22Rv1 (cell line): ENCODE data around the gene RNPEPL1.

ENCODE experiments used
- H3K27ac ChIP-seq: fragments of 450-650 bp; 2 replicates; pipeline ENCODE4 v1.5.1; 2017
- ZFX ChIP-seq: fragments of 450-650 bp; IDR thresholded peaks from 2 replicates; pipeline ENCODE4 v1.6.1; 2017; ENCODE audit warnings: antibody characterized with exemption, borderline replicate concordance
- TF ChIP-seq, protein P1 (sequence below): fragments of 450-650 bp; IDR thresholded peaks from 2 replicates; pipeline ENCODE4 v1.5.1; 2017; ENCODE audit warnings: mild to moderate bottlenecking

RNPEPL1 gene

DNA sequence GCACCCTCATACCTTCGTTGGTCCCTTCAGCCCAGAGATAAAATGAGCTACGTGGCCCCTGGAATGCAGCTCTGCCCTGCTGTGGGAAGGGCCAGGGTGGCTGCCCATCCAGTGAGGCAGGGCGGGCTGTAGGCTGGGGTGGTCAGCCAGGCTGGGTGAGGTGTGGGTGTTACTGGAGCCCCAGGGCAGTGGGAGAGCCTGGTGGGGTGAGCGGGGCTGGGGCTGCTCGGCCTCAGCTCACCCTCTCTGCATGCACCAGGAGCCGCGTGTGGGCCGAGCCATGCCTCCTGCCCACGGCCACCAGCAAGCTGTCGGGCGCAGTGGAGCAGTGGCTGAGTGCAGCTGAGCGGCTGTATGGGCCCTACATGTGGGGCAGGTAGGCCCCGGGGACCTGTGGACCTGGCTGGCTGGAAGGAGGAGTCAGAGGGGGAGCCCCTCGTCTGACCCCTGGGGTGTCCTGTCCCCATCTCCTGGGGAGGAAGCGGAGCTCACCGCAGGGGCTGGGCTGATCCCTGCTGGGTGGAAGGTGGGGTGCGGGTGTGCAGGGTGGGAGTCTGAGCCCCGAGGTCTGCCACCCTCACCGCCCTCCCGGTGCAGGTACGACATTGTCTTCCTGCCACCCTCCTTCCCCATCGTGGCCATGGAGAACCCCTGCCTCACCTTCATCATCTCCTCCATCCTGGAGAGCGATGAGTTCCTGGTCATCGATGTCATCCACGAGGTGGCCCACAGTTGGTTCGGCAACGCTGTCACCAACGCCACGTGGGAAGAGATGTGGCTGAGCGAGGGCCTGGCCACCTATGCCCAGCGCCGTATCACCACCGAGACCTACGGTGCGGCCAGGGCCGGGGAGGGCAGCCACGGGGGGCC lies 5.5 kb downstream of the RNPEPL1 start:
- TF ChIP-seq ZFX: no peak
- H3K27ac ChIP-seq: no peak overlapping the region

GRCh38 chr2:240574386-240575100 lies 6.3 kb downstream of the RNPEPL1 start:
- H3K27ac ChIP-seq: no peak overlapping the region
- TF ChIP-seq, protein P1, sequence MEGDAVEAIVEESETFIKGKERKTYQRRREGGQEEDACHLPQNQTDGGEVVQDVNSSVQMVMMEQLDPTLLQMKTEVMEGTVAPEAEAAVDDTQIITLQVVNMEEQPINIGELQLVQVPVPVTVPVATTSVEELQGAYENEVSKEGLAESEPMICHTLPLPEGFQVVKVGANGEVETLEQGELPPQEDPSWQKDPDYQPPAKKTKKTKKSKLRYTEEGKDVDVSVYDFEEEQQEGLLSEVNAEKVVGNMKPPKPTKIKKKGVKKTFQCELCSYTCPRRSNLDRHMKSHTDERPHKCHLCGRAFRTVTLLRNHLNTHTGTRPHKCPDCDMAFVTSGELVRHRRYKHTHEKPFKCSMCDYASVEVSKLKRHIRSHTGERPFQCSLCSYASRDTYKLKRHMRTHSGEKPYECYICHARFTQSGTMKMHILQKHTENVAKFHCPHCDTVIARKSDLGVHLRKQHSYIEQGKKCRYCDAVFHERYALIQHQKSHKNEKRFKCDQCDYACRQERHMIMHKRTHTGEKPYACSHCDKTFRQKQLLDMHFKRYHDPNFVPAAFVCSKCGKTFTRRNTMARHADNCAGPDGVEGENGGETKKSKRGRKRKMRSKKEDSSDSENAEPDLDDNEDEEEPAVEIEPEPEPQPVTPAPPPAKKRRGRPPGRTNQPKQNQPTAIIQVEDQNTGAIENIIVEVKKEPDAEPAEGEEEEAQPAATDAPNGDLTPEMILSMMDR: no peak
- TF ChIP-seq ZFX: no peak

DNA sequence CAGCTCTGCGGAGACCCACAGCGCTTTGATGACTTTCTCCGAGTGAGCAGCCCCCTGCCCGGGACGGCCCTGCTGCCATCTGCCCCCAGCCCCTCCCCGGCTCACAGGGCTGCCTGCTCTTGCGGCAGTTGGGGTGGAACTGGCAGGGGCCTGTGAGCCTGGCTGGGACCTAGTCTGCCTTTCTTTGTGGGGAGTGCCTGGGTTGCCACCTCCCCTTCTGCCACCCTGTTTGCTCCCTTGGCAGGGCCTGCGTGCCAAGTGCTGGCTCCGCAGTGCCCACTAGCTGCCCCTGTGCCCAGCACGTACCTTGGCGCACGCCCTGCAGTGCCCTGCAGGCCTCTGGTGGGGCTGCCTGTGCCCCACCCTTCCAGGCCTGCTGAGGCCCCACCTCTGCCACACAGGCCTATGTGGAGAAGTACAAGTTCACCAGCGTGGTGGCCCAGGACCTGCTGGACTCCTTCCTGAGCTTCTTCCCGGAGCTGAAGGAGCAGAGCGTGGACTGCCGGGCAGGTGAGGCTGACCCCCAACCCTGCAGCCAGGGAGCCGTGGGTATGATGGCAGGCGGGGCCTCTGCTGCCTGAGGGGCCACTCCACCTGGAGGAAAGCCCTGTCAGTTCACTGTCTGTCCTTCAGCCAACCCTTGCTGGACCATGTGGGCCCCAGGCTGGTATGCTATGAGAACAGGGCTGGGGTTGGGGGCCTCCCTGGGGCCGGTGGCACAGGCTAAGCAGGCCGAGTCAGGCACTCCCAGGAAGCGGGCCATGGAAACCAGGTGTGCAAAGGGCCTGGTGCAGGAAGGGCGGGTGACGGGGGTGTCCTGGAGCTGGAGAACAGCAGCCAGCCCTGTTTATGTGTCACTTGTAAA lies 7.0 kb downstream of the RNPEPL1 start:
- H3K27ac ChIP-seq: no peak overlapping the region
- TF ChIP-seq, protein P1: no peak
- TF ChIP-seq ZFX: no peak

DNA sequence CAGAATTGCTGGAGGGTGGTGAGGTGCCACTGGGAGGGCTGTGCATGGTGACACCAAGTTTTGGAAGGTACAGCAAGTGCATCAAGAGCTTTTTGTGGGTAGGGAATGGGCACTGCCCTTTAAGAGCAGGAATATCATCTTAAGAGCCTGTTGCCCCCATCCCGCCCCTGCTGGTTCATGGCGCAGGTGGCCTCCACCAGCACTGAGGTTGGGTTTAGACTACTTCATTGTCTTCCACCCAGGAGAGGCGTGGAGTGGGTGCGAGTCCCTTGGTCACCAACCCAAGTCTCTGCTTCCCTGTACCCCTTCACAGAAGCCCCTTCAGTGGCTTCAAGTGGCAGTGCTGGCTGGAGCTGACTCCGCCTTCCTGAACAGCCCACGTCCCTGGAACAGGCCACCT lies 7.8 kb downstream of the RNPEPL1 start:
- no peak overlapping the region for H3K27ac ChIP-seq
- TF ChIP-seq, protein P1: no peak
- no peak for TF ChIP-seq ZFX

DNA sequence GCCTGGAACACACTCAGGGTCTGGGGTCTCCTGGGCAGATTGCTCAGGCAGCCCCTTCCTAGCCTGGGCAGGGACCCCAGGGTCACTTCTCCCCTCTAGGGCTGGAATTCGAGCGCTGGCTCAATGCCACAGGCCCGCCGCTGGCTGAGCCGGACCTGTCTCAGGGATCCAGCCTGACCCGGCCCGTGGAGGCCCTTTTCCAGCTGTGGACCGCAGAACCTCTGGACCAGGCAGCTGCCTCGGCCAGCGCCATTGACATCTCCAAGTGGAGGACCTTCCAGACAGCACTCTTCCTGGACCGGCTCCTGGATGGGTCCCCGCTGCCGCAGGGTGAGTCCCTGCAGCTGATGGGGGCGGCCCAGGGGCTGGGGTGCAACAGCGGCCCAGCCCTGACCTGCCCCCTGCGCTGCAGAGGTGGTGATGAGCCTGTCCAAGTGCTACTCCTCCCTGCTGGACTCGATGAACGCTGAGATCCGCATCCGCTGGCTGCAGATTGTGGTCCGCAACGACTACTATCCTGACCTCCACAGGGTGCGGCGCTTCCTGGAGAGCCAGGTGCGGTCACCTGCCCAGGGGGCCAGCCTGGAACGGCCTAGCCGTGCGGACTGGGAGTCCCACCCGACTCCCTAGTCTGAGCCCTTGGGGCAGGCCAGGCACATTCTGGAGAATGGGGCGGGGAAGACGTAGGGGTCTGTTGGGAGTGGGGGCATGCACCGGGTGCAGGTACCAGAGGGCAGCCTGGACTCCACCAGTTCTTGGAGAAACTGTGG lies 8.3 kb downstream of the RNPEPL1 start:
- TF ChIP-seq ZFX: no peak
- TF ChIP-seq, protein P1: no peak
- H3K27ac ChIP-seq: no peak overlapping the region

GRCh38 chr2:240577281-240578109 lies 9.2 kb downstream of the RNPEPL1 start:
- no peak overlapping the region for H3K27ac ChIP-seq
- no peak for TF ChIP-seq ZFX
- TF ChIP-seq, protein P1: no peak
